HG03521 (cell line): ENCODE data around the gene KIF2C.
"Not testable (repeated sequence)": the region's sequence is repeated elsewhere in the genome, so short reads cannot be mapped to it uniquely, and the experiment has no call there.

Source experiments
- ATAC-seq: cut with Tn5 transposase; IDR thresholded peaks from one replicate; pipeline ENCODE4 v1.9.1; 2021; ENCODE audit warnings: mild to moderate bottlenecking, moderate library complexity; ENCODE audit not compliant: unreplicated experiment

The KIF2C gene

DNA sequence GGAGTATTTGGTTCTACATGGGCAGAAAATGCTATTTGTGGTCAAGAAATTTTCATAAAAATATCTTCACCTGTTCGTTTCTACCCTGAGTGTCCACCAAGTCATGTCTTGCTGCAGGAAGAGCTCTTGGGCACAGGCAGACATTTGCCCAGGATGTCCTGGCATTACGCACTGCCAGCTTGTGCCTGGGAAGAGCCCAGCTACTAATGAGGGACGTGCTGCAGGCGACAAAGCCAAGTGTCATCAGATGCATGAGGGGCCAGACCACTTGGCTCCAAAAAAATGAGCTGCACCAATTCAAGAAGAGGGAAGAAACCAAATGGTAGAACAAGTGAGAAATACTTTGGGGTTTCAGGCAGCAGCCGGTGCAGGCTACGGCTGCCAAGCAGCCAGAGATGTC is 21.5 kb upstream of the KIF2C start:
- no peak for ATAC-seq

DNA sequence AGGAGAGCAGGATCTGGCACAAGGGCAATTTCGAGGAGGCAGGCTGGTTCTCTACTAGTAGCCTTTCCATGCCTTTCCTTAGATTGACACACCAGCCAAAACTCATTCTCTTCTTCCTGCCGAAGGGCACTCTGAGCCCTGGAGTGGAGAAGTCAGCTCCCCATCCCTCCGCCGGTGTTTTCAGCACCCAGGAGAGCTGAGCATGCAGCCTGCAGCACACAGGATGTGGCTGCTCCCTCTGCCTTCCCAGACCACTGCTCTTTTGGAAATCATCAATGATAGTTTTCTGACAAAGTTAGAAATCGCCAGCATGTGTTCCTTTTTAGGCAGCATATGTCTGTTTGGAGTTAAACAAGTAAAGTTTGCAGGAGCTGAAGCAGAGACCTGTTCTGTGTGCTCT is 20.3 kb upstream of the KIF2C start:
- no peak for ATAC-seq

DNA sequence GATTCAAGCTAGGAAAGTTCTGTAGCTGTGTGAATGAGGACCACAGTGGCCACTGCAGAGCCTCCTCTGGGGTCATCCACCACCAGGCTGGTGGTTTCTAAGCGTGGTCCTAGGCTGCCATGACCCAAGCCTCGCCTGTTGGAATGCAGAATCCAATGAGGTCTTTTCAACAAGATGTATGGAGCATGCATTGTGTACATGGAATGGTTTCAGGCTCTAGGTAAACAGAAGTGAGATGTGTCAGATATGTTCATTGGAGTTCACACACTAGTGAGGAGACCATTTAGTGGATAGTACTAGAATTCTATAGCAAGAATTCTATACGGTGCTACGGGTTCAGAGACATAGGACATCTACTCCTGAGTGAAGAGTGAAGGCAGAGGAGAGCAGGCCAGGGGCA is 19.4 kb upstream of the KIF2C start:
- ATAC-seq: no peak

DNA sequence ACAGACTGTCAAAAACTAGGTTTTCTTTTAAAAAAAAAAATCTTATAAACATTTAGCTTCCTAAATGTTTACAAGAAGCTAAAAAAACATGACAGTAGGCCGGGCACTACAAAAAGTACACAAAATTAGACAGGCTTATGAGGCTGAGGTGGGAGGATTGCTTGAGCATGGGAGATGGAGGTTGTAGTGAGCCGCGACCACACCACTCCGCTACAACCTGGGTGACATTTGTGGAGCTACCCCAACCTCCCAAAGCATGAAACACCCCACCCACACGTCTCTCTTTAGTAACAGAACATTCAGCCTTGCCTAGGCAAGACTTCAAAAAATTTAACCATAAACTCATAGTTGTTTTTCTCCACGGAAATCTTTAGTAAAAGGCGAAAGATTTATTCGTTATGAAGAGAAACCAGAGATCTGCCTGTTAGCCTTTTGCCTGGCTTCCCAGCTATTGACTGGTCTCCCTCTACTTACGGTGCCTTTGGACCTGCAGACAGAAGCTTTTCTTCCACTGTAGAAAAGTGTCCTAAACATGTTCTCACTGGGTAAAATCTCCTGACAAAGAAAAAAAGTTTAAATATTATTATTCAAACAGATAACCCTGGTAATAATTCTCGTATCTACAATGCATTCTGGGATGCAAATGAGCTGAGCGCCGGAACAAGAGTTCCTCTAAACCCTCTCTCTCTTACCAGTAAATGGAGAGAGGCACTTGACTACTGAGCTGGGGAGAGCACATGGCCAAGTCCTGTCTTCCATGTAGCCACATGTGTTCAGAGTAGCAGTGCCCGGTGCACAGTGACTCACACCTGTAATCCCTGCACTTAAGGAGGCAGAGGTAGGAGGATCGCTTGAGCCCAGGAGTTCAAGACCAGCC is 17.9 kb upstream of the KIF2C start:
- peak; percentile 46 for ATAC-seq

DNA sequence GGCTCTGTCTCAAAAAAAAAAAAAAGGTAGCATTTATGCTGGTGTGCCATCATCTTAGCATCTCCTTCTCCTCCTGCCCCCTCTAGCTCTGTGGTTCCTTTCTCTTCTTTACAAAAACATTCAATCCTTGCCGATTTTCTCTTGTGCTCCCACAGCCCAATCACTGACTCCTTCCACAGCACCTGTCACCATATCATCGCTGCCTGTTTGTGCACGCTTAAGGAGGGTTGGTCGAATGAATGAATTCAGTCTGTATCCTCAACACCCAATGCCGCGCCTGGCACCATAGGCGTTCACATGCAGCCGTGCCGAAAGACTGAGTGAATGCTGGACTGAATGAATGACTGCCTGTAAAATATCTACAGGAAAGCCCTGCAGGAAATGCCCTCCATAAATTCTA is 16.6 kb upstream of the KIF2C start:
- ATAC-seq: no peak

DNA sequence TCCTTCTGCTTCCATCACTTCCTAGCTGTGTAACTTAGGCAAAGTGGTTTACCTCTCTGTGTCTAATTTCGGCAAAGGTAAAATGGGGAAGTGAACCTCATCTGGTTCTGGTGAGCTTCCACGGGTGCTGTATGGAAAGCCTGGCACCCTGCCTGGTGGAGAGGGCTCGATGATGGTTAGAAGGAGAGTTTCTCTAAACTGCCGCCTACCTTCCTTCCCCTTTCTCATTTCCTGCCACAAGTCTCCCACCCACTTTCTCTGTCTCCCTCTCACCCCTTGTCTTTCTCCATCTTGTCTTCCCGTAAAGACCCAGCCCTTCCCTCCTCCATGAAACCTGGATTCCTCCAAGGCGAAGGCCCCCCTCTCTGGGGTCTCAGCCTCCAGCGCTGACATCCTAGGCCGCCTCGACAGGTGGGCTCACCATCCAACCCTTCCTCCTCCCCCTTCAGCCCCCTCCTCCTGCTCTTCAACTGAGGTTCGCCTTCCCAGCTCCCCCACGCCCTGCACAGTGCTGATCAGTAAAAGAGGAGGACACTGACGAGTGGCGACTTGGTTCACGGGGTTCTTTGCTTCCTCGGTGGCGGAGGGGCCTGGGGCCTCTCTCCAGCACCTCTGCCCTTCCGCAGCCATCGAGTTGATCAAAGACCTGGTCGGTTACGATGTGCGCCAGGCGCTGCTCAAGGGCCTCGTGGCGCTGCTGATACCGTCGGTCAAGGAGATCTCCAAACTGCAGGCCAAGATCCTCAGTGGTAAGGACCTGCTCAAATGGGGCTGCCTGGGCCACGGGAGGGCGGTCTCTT is 15.9 kb upstream of the KIF2C start:
- ATAC-seq: no peak

DNA sequence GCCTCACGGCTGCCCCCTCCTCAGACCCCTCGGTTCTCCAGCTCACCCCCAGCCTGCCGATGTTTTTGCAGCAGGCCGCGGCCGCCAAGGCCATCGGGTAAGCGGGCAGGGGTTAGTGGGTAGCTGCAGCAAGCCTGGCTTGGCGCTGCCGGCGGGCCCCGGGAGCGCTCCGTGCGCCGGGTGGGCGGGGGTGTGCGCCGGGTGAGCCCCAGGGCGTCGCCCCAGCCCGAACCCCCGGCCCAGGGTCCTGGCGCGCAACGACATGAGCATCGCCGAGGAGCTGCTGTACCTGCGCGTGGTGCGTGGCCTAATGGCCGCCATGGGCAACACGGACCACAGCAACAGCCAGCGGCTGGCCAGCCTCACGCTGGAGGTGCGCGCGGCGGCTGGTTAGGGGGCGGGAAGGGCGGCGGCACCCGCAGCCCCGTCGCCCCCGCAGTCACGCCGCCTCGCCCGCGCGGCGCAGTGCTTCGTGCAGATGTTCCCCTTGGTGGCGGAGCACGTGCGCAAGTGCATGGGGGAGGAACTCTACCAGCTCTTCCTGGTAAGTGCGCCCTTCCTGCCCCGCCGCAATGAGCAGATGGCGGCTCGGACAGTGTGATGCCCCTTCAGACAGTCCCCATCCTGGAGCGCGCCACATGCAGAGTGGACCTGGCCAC is 15.2 kb upstream of the KIF2C start:
- ATAC-seq: no peak

DNA sequence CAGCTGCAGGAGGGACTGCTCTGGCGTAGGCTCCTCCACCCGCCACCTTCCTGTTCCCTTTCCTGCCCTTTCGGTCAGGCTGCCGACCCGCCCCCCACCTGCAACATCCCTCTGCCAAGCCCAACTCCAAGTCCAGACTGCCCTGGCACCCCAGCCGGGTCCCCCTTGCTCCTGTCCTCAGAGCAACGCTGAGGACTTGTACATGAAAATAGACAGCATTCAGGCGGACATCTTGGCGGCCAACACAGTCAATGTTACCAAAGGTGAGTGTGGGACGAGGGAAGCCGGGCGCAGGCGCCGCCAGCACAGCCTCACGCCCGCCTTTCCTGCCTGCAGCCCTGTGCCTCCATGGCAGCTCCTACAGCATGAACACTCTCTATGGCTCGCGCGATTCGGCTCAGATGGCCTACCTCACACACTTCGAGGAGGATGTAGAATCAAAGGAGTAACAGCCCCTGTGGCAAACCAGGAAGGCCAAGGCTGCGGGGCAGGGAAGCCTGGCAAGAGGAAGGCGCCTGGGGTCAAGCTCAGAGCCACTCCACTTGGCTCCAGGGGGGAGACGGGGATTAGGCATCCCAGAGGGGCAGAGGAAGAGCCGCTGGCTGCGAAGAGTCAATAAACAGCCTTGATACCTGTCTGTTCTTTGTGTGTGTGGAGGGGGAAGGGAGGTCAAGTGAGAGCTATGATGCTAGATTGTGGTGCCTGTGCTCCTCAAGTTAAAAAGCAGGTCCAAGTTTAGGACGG is 14.5 kb upstream of the KIF2C start:
- no peak for ATAC-seq

DNA sequence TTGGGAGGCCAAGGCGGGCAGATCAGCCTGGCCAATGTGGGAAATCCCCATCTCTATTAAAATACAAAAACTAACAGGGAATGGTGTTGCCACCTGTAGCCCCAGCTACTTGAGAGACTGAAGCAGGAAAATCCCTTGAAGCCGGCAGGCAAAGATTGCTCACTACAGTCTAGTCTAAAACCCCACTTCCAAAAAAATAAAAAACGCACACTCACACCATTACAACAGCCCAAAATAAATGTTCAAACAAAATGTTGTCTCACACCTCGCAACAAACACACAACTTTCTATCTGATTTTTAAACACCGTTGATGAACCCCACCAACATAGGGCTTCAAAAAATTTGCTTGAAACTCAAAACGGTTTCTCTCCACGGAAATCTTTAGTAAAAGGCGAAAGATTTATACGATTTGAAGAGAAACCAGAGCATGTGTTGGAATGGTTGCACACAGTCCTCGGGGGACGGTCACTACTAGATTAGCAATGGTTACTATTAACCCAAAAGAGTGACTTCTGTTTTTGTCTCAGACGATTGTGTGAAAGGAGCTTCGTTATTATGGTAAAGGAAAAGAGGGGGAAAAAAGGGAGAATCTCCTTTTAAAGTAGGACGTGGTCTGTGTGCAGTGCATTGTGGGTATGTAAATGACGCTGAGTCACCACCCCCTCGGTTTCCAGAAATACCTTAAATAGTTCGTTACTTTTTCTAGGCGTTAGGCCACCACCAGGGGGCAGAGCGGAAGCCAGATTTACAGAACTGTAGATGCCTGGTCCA is 8.7 kb upstream of the KIF2C start, which contains the start of gene RNU5D-1:
TSS of gene RNU5D-1 (minus strand) at position 430 of the 772 bp plus-strand sequence.
- peak; percentile 50 for ATAC-seq

DNA sequence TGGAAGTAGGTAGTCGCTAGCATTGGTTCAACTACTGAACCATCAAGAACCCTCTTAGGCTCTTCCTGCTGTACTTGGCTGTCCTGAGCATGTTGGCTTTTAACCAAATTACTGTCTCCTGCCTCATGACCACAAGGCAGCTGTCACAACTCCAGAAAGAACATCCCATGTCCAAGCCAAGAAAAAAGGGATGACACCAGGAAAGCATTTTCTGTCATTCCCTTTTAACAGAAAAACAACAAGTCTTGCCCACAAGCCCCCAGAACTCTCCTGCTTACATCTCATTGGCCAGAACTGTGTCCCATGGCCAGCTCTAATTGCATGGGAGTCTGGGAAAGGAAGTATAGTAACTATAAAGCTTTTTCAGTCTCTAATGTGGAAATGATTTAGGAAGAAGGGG is 6.3 kb upstream of the KIF2C start:
- ATAC-seq: no peak

DNA sequence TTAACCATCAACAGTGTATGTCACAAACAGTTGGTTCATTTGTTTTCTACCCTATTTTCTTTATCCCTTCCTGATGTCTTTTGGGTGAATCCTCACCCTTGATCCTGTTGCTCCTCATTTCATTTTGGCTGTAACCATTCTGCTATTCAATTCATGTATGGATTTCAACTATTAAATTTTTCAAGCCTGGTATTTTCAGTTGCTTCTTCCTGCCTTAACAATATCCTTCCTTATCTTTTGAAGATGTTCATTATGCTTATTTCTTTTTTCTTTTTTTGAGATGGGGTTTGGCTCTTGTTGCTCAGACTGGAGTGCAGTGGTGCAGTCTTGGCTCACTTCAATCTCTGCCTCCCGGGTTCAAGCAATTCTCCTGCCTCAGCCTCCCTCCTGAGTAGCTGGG is 5.9 kb upstream of the KIF2C start:
- ATAC-seq: no peak

DNA sequence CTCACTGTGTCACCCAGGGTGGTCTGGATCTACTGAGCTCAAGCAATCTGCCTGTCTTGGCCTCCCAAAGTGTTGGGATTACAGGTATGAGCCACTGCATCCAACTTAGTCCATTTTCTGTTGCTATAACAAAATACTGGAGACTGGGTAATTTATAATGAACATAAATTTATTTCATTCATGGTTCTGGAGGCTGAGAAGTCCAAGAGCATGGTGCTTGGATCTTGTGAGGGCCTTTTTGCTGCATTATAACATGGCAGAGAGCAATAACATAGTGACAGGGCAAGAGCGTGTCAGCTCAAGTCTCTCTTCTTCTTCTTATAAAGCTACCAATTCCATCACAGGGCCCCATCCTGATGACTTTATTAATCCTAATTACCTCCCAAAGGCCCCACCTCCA is 3.6 kb upstream of the KIF2C start:
- ATAC-seq: no peak

DNA sequence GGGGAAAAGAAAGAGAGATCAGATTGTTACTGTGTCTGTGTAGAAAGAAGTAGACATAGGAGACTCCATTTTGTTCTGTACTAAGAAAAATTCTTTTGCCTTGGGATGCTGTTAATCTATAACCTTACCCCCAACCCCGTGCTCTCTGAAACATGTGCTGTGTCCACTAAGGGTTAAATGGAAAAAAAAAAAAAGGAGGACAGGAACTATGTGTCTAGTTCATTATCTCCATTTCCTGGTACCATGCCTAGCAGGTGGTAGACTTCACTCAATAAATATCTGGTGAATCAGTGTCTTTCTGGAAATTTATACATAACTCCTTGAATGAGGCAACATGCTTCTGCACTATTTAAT is 707 bp upstream of the KIF2C start:
- ATAC-seq: not testable (repeated sequence)

DNA sequence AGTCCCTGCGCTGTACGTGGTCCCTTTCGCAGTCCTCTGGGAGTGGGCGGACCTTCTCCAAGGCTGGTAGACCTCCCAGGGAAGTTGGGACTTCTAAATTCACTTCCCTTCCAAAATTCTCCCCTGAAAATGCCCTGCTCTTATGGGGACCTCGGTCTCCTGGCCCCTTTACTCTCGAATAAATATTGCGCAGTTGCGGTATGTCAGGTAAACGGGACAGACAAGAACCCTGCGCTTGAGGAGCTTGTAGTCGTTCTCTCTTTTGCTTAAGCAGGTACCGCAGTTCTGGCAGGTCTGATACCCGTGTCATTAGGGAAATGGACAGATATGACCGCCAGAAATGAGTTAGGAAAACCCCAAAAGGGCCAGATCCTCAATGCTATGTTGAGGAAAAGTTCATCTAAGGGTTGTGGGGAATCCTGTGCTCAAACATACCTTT is 561 bp downstream of the KIF2C start:
- ATAC-seq: no peak

DNA sequence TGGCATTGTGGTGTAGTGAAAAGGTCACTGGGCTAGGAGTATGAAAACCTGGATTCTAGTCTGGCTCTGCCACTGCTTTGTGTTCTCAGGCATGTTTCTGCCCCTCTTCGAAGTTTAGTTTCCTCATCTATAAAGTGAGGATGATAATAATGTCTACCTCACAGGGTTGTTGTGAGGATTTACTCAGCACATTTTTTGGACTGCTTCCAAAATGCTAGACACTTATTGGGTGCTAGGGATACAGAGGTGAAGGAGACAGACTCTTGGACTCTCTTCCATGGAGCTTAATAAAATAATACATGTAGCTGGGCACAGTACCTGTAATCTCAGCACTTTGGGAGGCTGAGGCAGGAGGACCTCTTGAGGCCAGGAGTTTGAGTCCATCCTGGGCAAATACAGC is 3.6 kb downstream of the KIF2C start:
- no peak for ATAC-seq

DNA sequence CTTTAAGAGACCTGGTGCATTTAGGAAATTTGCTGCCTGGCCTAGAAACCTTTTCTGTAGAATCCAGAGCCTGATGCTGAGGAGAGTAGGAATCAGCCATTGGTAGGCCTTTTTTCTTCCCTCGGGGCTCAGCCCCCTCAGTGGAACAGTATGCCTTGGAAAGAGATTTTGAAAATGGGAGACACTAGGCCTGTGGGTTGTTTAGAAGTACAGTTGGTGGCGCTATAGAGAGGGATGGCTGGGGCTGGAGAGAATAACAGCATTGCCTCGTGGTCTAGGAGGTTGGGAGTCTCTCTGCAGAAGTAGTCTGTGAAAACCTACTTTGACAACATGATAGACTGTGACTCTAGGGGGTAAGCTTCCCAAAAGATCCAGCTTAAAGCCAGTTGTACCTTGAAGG is 8.2 kb downstream of the KIF2C start:
- ATAC-seq: no peak

DNA sequence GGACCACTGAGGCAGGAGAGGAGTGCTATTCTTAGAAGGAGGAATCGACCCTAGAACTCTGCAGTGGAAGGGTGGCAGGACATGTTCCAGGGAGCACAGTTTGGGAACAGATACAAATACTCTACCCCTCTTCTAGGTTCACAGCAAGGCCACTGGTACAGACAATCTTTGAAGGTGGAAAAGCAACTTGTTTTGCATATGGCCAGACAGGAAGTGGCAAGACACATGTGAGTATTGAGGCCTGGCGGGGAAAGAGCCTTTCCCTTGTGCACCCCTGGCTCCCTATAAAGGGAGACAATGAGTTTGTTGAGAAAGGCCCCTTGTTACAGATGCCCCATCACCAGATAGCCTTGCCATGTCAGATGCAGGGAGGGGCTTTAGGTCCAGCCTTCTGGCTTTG is 17.8 kb downstream of the KIF2C start:
- ATAC-seq: no peak

DNA sequence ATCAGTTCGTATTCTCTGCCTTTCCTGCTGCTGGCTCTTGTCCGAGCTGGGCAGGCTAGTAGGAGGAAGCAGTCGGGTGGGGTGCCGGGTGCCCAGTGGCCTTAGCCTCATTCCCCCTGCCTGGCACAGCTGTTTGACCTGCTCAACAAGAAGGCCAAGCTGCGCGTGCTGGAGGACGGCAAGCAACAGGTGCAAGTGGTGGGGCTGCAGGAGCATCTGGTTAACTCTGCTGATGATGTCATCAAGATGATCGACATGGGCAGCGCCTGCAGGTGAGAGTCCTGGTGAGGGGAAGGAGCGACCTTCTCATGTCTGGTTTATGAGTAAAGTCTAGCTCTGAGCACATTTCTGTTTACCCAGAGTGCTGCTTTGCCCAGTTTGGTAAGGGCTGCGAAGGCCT is 19.4 kb downstream of the KIF2C start:
- no peak for ATAC-seq

DNA sequence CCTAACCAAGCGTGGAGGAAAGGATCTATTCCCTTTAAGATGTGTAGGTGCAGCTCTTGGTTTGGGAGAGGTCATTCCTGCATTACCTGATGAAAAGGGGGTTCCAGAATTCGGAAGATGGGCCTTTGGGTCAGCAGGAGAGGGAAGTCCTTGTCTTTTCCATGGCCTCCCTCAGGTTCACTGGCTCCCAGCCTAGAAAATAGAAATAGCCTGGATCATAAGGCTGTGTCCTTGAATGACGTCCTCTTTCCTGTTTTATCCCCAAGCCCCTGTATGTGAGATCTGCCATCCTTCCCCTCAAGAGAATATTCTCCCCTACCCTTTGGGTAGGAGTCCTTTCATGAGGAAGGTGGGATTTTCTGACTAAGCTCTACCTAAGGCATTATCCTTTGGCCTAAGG is 21.2 kb downstream of the KIF2C start:
- ATAC-seq: no peak

DNA sequence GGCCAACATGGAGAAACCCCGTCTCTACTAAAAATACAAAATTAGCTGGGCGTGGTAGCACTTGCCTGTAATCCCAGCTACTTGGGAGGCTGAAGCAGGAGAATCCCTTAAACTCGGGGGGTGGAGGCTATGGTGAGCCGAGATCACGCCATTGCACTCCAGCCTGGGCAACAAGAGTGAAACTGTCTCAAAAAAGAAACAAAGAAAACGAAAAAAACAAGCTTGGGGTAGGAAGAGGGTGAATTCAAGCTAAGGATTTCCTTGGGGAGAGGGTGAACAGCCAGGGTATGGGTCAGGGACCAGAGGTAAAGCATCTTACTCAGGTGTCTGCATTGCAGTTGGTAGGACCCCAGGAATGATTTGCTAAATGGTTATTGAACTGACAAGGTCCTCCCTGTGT is 26.8 kb downstream of the KIF2C start:
- not testable (repeated sequence) for ATAC-seq
